Mesothelial cell of epicardium (in vitro differentiated cells): ENCODE data around the gene LRRC31. TPM values are rescaled to one million over a fixed set of nuclear protein-coding genes. Genes with fewer than 3 reads are reported as not detected.

ENCODE experiments used
- DNase-seq, 2 experiments: peaks; one replicate each; pipeline ENCODE4 v3.0.0; 2021; ENCODE audit warnings: low spot score in 2 of 2; ENCODE audit not compliant: unreplicated experiment in 2 of 2
- H3K27ac Mint-ChIP-seq: 2 replicates; pipeline ENCODE4 v1.8.0; 2021; ENCODE audit warnings: mixed read lengths
- H3K27me3 Mint-ChIP-seq: 2 replicates; pipeline ENCODE4 v1.8.0; 2021; ENCODE audit warnings: low read depth, mixed read lengths
- H3K36me3 Mint-ChIP-seq: 2 replicates; pipeline ENCODE4 v1.8.0; 2021; ENCODE audit warnings: mixed read lengths
- H3K4me1 Mint-ChIP-seq: 2 replicates; pipeline ENCODE4 v1.8.0; 2021; ENCODE audit warnings: mixed read lengths
- H3K4me3 Mint-ChIP-seq: 2 replicates; pipeline ENCODE4 v1.8.0; 2021; ENCODE audit warnings: mild to moderate bottlenecking, moderate library complexity, mixed read lengths
- H3K9me3 Mint-ChIP-seq: 2 replicates; pipeline ENCODE4 v1.8.0; 2021; ENCODE audit warnings: mixed read lengths
- CTCF ChIP-seq: fragments of 200-600 bp; sonication (generic); IDR thresholded peaks from one replicate; pipeline ENCODE4 v1.5.0; 2021; ENCODE audit warnings: antibody characterized with exemption; ENCODE audit not compliant: unreplicated experiment
- total RNA-seq: library from RNA; stranded (reverse); gene quantifications from 3 replicates; pipeline ENCODE4 v1.2.1, GENCODE V29; 2021

The LRRC31 gene
- not detected in 3 replicates for total RNA-seq

GRCh38 chr3:169869484-169870220, at the start of gene LRRC31:
Gene LRRC31, minus strand, starts transcription at chr3:169869935. Its CDS starts 128 bp downstream, at chr3:169869807.
- Mint-ChIP-seq H3K4me1 (no peaks in the 10 kb centered on the region), H3K4me3 (no peak within 1 kb of the TSS), H3K27ac (no peak within 1 kb of the TSS), H3K27me3 (no peaks in the 10 kb centered on the region), H3K36me3 (no peaks in the 10 kb centered on the region), H3K9me3 (peaks cover 2% of the 10 kb centered on the region)
- no peak for TF ChIP-seq CTCF
- no peak for DNase-seq

- Mint-ChIP-seq H3K27ac (no peak overlapping the region), H3K36me3 (no peaks in the 10 kb centered on the region), H3K27me3 (no peaks in the 10 kb centered on the region), H3K4me3 (no peak overlapping the region), H3K9me3 (no peaks in the 10 kb centered on the region), H3K4me1 (no peaks in the 10 kb centered on the region)
- no peak for TF ChIP-seq CTCF
- DNase-seq = no peak
Measured at GRCh38 chr3:169914321-169914720, 44.6 kb upstream of the LRRC31 start.

GRCh38 chr3:169913323-169913722, 43.6 kb upstream of the LRRC31 start:
- no peak overlapping the region for H3K27ac Mint-ChIP-seq
- H3K36me3 Mint-ChIP-seq = no peaks in the 10 kb centered on the region
- H3K27me3 Mint-ChIP-seq = peaks cover 2% of the 10 kb centered on the region
- H3K4me1 Mint-ChIP-seq = no peaks in the 10 kb centered on the region
- H3K4me3 Mint-ChIP-seq = no peak overlapping the region
- no peak for TF ChIP-seq CTCF
- H3K9me3 Mint-ChIP-seq = no peaks in the 10 kb centered on the region
- DNase-seq = no peak

GRCh38 chr3:169911272-169911671, 41.5 kb upstream of the LRRC31 start, which contains the start of gene SAMD7:
Gene SAMD7, plus strand, starts transcription at chr3:169911572. Its CDS starts 7,927 bp downstream, at chr3:169919499.
- Mint-ChIP-seq H3K27me3 (peaks cover 5% of the 10 kb centered on the region), H3K27ac (no peak within 1 kb of the TSS), H3K9me3 (no peaks in the 10 kb centered on the region), H3K4me3 (no peak within 1 kb of the TSS), H3K36me3 (no peaks in the 10 kb centered on the region), H3K4me1 (no peaks in the 10 kb centered on the region)
- no peak for TF ChIP-seq CTCF
- DNase-seq = no peak

- peaks cover 10% of the 10 kb centered on the region for H3K9me3 Mint-ChIP-seq
- no peaks in the 10 kb centered on the region for H3K4me1 Mint-ChIP-seq
- H3K36me3 Mint-ChIP-seq = no peaks in the 10 kb centered on the region
- H3K27me3 Mint-ChIP-seq = peaks cover 5% of the 10 kb centered on the region
- no peak for TF ChIP-seq CTCF
- no peak for DNase-seq
- no peak overlapping the region for H3K27ac Mint-ChIP-seq
- H3K4me3 Mint-ChIP-seq = no peak overlapping the region
Measured at GRCh38 chr3:169907944-169908343, 38.2 kb upstream of the LRRC31 start.
